Retinal pigment epithelial cell (primary cell): ENCODE results near the gene MED7.

Experiments used
- DNase-seq: peaks from one replicate; pipeline ENCODE4 v3.0.0-alpha.2; 2010; ENCODE audit warnings: low read depth
- H3K4me3 ChIP-seq: 2 replicates; pipeline ENCODE4 v1.5.1; 2011; ENCODE audit warnings: mild to moderate bottlenecking, low read length, control low read depth, moderate library complexity
- CTCF ChIP-seq: conservative IDR thresholded peaks from 2 replicates; pipeline ENCODE4 v1.5.1; 2011; ENCODE audit warnings: low read depth, low read length, control low read depth, inconsistent platforms

The MED7 gene

DNA sequence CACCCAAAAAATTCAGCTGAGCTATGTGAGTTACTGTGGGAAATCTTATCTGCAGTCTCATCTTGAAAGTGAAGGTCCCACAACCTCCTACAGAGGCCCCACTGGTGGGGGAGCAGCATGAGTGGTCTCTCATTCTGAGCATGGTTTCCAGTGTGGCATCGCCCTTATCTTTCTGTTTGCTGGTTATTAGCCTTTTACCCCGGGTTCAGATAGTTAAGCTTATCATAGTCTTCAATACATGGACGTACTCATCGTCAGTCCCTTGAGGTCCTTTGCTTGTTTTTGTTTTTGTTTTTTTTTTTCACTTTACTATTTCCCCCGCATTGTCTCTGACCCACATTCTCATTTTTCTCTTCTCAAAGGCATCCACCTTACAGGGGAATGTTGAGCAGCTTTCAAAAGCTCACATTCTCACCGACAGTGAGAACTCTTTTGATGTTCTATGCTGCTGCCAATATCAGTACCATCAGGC lies 26.1 kb downstream of the MED7 start:
- no peak for DNase-seq
- no peak overlapping the region for H3K4me3 ChIP-seq
- no peak for TF ChIP-seq CTCF

GRCh38 chr5:157115502-157115901 lies 27.2 kb downstream of the MED7 start:
- no peak for DNase-seq
- TF ChIP-seq CTCF: no peak
- no peak overlapping the region for H3K4me3 ChIP-seq

GRCh38 chr5:157115012-157115411 lies 27.7 kb downstream of the MED7 start:
- H3K4me3 ChIP-seq: no peak overlapping the region
- TF ChIP-seq CTCF: no peak
- DNase-seq: no peak

- no peak for DNase-seq
- TF ChIP-seq CTCF: no peak
These were observed 29.7 kb downstream of the MED7 start for GRCh38 chr5:157113002-157113401.

DNA sequence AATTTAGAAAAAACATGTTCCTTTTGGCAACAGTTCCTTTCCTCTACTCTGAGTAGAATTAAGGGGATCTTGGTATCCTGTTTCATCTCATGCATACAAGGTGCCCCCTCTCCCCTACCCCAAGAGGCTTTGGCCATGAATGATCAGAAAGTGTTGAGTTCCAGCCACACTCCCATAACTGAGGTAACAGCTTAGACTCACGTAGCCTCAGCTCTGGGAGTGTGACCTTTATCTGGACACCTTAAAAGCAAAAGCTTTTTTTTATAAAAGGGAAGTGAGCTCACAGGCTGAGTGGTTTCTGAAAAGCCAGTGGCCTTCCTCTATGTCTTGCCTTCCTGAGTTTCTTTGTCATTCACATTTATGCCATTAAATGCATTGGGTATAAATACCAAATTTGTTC lies 32.9 kb downstream of the MED7 start:
- TF ChIP-seq CTCF: no peak
- no peak overlapping the region for H3K4me3 ChIP-seq
- no peak for DNase-seq

More at GRCh38 chr5:157113002-157113401, 29.7 kb downstream of the MED7 start:
- no peak overlapping the region for H3K4me3 ChIP-seq

DNA sequence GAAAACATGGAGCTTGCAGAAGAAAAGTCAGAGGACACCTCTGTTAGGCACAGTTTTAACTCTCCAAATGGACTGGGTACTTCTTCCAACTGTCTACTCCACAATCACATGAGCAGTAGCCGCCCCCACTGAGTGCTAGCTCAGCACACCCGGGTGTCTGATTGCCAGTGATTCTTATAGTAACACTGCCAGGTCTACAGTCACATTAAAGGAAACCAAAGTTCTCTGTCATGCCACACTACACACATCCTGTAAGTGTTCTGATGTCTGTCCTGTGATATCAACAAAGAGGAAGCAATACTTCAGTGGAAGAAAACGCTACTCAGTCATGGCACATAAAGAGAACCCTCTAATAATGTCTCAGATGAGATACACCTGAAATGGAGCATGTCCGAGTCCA lies 33.7 kb downstream of the MED7 start, which contains the start of gene HAVCR2:
HAVCR2 (minus strand) TSS at position 69 of the 400 bp plus-strand sequence; CDS start at position 8, 61 bp downstream.
- no peak within 1 kb of the TSS for H3K4me3 ChIP-seq
- no peak for TF ChIP-seq CTCF
- no peak for DNase-seq

DNA sequence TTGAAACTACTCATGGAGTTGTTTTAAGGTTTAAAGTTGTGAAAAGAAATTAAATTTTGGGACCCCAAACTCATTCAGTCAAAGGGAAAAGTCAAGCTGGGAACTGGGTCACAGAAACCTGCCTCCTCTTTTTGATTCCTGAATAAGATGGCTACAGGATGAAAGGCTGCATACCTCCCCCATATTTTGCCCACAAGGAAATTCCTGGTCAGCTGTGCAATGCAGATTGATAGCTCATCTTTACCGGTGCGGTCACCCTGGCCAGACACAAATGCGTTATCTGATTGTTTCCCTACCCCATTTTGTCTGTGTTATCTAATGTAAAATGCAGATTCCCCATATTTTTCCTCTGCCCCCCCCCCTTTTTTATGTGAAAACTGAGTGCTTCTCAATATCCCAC lies 35.2 kb downstream of the MED7 start:
- DNase-seq: no peak
- TF ChIP-seq CTCF: no peak
- H3K4me3 ChIP-seq: no peak overlapping the region
